ENCODE measurements around the gene KRTAP20-1.

KRTAP20-1 gene

DNA sequence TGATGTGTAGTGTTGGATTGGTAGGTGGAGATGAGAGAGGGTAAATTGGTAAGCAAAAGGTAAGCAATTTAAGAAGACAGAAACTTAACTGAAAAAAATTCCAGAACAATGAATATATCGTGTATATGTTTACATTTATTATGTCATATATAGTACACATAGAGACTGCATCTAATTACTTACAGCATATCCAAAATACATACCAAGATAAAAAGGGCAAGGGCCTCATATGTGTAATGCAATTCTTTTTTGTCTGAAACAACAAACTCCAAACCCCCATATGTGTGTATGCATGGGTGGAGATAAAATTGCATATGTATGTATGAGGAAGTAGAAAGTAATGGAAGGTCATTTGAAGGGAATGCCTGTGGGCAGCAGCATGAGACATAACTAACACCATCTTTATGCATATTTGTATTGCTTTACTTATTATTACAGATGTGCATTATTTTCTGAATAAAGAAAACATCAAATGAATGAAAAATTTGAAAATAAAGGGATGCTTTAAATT lies 30.7 kb downstream of the KRTAP20-1 start:
- DNase-seq (ENCODE audit: low read depth): no peak

DNA sequence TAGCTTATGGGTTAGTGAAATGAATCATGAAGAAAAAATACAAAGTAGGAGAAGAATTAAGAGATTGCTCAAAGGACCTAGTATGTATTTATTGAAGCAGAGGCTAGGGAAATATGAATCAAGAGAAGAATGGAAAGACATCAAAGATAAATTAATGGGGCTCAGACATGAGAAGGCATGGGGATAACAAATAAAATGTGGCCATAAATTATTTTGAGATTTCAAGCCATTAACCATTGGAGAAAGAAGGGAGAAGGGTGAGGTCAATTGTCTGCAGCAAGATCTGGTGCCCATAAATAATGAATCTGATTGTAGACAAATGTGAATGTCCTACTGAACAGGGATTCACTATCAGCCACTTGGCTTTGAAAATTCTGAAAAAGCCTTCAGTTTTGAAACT lies 36.7 kb downstream of the KRTAP20-1 start:
- DNase-seq (ENCODE audit: low read depth): no peak
